Endothelial cell (in vitro differentiated cells): ENCODE measurements around the gene IFT88. TPM values are rescaled to one million over a fixed set of nuclear protein-coding genes. Genes with fewer than 3 reads are reported as not detected.

Experiments
- DNase-seq: peaks from one replicate; pipeline ENCODE4 v3.0.0; 2021; ENCODE audit warnings: low spot score
- H3K27ac Mint-ChIP-seq: one replicate; pipeline ENCODE4 v1.8.0; 2021; ENCODE audit warnings: mixed read lengths, inconsistent platforms; ENCODE audit not compliant: unreplicated experiment
- H3K27me3 Mint-ChIP-seq: one replicate; pipeline ENCODE4 v1.8.0; 2021; ENCODE audit warnings: mild to moderate bottlenecking, moderate library complexity, mixed read lengths, inconsistent platforms; ENCODE audit not compliant: unreplicated experiment
- H3K36me3 Mint-ChIP-seq: one replicate; pipeline ENCODE4 v1.8.0; 2021; ENCODE audit warnings: mild to moderate bottlenecking, low read depth, mixed read lengths, inconsistent platforms; ENCODE audit not compliant: unreplicated experiment
- H3K4me1 Mint-ChIP-seq: one replicate; pipeline ENCODE4 v1.8.0; 2021; ENCODE audit warnings: mild to moderate bottlenecking, mixed read lengths, inconsistent platforms; ENCODE audit not compliant: unreplicated experiment
- H3K4me3 Mint-ChIP-seq: one replicate; pipeline ENCODE4 v1.8.0; 2021; ENCODE audit warnings: mild to moderate bottlenecking, mixed read lengths, inconsistent platforms; ENCODE audit not compliant: unreplicated experiment
- H3K9me3 Mint-ChIP-seq: one replicate; pipeline ENCODE4 v1.8.0; 2021; ENCODE audit warnings: mixed read lengths, inconsistent platforms; ENCODE audit not compliant: unreplicated experiment
- CTCF ChIP-seq: fragments of 200-600 bp; sonication (generic); IDR thresholded peaks from one replicate; pipeline ENCODE4 v1.5.0; 2021; ENCODE audit warnings: antibody characterized with exemption; ENCODE audit not compliant: unreplicated experiment
- total RNA-seq: library from RNA; stranded (reverse); fragmentation: NEBNext Ultra II Directional; extraction: Animal tissue kit (Norgen Biotek cat#: 25700); gene quantifications from one replicate; pipeline ENCODE4 v1.2.1, GENCODE V29; 2021; ENCODE audit not compliant: unreplicated experiment

The IFT88 gene
- total RNA-seq, 1 donor from 2014 or later, result 7.8 TPM

GRCh38 chr13:20700288-20700687 lies 133.3 kb downstream of the IFT88 start:
- H3K4me1 Mint-ChIP-seq, result peaks cover 2% of the 10 kb centered on the region
- no peak for TF ChIP-seq CTCF

DNA sequence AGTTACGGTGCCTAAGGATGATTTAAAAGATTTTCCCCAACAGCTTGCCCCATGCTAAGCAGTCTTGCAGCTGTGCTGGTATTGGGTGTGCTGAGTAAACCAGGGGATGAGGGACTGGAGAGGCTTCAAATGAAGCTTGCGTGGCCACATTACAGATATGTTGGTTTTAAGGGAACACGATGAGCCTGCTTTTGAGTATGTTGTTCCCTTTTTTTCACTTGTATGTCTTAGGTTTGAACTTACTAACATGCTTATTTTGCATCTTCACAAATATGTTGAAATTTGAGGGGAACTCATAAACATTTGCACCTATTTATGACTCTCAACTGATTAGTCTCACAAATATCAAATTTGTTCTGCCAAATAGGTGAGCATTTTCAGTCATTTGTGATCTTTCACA lies 134.5 kb downstream of the IFT88 start:
- Mint-ChIP-seq H3K27ac (no peak overlapping the region), H3K36me3 (peaks cover 3% of the 10 kb centered on the region), H3K4me1 (peaks cover 2% of the 10 kb centered on the region), H3K27me3 (peaks cover 20% of the 10 kb centered on the region), H3K4me3 (no peak overlapping the region), H3K9me3 (no peaks in the 10 kb centered on the region)
- TF ChIP-seq CTCF, result no peak
- DNase-seq, result no peak

More at GRCh38 chr13:20700288-20700687, 133.3 kb downstream of the IFT88 start:
- no peak overlapping the region for H3K27ac Mint-ChIP-seq
- H3K9me3 Mint-ChIP-seq, result no peaks in the 10 kb centered on the region
- H3K27me3 Mint-ChIP-seq, result peaks cover 18% of the 10 kb centered on the region
- no peak overlapping the region for H3K4me3 Mint-ChIP-seq
- peaks cover 3% of the 10 kb centered on the region for H3K36me3 Mint-ChIP-seq
- no peak for DNase-seq

- H3K4me3 Mint-ChIP-seq, result peak overlapping the region; percentile 89
- DNase-seq, result no peak
- H3K27me3 Mint-ChIP-seq, result peaks cover 20% of the 10 kb centered on the region
- no peaks in the 10 kb centered on the region for H3K9me3 Mint-ChIP-seq
- peaks cover 2% of the 10 kb centered on the region for H3K4me1 Mint-ChIP-seq
- H3K27ac Mint-ChIP-seq, result peak overlapping the region; percentile 63
- no peak for TF ChIP-seq CTCF
- H3K36me3 Mint-ChIP-seq, result peaks cover 3% of the 10 kb centered on the region
Observed at GRCh38 chr13:20702530-20702914, 135.6 kb downstream of the IFT88 start.

GRCh38 chr13:20702915-20703779 lies 136.2 kb downstream of the IFT88 start, which contains the start of gene IL17D:
TSS of gene IL17D (plus strand) at chr13:20703699. CDS start at chr13:20704002, 303 bp downstream.
- Mint-ChIP-seq H3K4me1 (peaks cover 2% of the 10 kb centered on the region), H3K9me3 (no peaks in the 10 kb centered on the region), H3K27ac (peak within 1 kb of the TSS; percentile 63), H3K4me3 (peak within 1 kb of the TSS; percentile 89), H3K27me3 (peaks cover 20% of the 10 kb centered on the region), H3K36me3 (peaks cover 3% of the 10 kb centered on the region)
- no peak for TF ChIP-seq CTCF
- peak; percentile 36 for DNase-seq
